ENCODE data around the gene CBFA2T2. TPM values are rescaled to one million over a fixed set of nuclear protein-coding genes. Genes with fewer than 3 reads are reported as not detected.
"Not testable (repeated sequence)": the region's sequence is repeated elsewhere in the genome, so short reads cannot be mapped to it uniquely, and the experiment has no call there.

The CBFA2T2 gene
- total and polyA plus RNA-seq, 12 donors, result 5.3 to 16.7 (median 9.4) TPM

- WGBS, 4 donors, result 93 to 98% (median 96%) methylated on average over 3 of the region's 3 CpGs
- TF ChIP-seq POLR2A (IDR thresholded peaks at IDR 0.05) (no peak), CTCF (IDR thresholded peaks at IDR 0.05) (no peak)
- Histone ChIP-seq H3K27me3 (no peaks in the 10 kb centered on the region), H3K27ac (no peak overlapping the region), H3K4me1 (replicated peaks in 1 of 2) (peaks cover 0 to 12% of the 10 kb centered on the region in 2 donors), H3K9me3 (replicated peaks in 1 of 3) (no peaks in the 10 kb centered on the region), H3K4me3 (no peak overlapping the region), H3K36me3 (replicated peaks in 1 of 2) (no peaks in the 10 kb centered on the region)
- intact Hi-C loops (cut with DNase I), result no loop called here
- DNase-seq, result no peak
These were observed 66.3 kb downstream of the CBFA2T2 start for GRCh38 chr20:33556246-33556645.

DNA sequence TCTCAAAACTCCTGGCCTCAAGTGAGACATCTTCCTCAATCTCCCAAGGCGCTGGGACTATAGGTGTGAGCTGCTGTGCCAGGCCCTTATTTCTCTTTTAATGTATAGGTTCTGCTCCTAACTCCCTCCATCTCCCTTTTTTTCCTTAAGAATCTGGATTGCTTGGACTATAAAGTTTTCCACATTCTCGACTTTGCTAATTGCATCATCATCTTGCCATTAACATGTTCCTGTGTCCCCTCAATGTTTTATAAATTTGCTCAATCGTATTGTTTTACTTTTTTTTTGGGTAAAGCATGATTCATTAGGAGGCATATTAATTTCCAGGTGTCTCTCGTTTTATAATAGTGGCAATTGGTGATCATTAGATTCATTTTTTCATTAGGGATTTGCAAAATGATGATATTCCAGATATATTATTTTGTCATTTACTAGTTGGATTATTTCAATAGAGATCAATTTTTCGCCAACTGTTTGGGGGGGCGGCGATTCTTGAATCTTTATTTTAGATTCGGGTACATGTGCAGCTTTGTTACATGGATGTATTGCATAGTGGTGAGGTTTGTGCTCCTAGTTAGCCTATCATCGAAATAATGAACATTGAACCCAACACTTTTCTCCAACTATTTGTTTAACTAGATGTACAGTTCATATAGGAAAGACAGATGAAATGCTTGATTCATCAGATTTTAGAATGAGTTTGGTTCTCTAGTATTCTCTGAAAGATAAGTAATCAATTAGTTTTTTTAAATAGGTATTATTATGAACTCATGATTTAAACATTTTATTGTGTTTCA, 68.7 kb downstream of the CBFA2T2 start:
- DNase-seq, result no peak
- Histone ChIP-seq H3K36me3 (replicated peaks in 1 of 2) (no peaks in the 10 kb centered on the region), H3K4me3 (no peak overlapping the region), H3K9me3 (replicated peaks in 1 of 3) (no peaks in the 10 kb centered on the region), H3K27ac (no peak overlapping the region), H3K27me3 (no peaks in the 10 kb centered on the region), H3K4me1 (replicated peaks in 1 of 2) (peaks cover 0 to 28% of the 10 kb centered on the region in 2 donors)
- WGBS, 4 donors, result 93 to 97% (median 95%) methylated on average over 9 of the region's 9 CpGs
- intact Hi-C loops (cut with DNase I), result no loop called here
- no peak for TF ChIP-seq POLR2A (IDR thresholded peaks at IDR 0.05)
- TF ChIP-seq CTCF (IDR thresholded peaks at IDR 0.05), result no peak

DNA sequence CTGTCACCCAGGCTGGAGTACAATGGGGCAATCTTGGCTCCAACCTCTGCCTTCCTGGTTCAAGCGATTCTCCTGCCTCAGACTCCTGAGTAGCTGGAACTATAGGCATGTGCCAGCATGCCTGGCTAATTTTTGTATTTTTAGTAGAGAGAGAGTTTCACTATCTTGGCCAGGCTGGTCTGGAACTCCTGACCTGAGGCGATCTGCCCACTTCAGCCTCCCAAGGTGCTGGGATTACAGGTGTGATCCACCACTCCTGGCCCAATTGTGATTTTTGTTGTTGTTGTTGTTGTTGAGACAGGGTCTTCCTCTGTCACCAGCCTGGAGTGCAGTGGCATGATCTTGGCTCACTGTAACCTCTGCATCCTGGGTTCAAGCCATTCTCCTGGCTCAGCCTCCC, 69.3 kb downstream of the CBFA2T2 start:
- Histone ChIP-seq H3K27ac (no peak overlapping the region), H3K27me3 (no peaks in the 10 kb centered on the region), H3K4me3 (no peak overlapping the region), H3K36me3 (replicated peaks in 1 of 2) (no peaks in the 10 kb centered on the region), H3K4me1 (replicated peaks in 1 of 2) (peaks cover 0 to 28% of the 10 kb centered on the region in 2 donors), H3K9me3 (replicated peaks in 1 of 3) (no peaks in the 10 kb centered on the region)
- DNase-seq, result no peak
- intact Hi-C loops (cut with DNase I), result no loop called here
- WGBS, 4 donors, result 98 to 100% (median 100%) methylated on average over 1 to 2 of the region's 2 CpGs
- TF ChIP-seq POLR2A (IDR thresholded peaks at IDR 0.05), result no peak
- TF ChIP-seq CTCF (IDR thresholded peaks at IDR 0.05), result no peak

- no peak overlapping the region for H3K4me3 ChIP-seq
- no peak overlapping the region for H3K27ac ChIP-seq
- 85 to 96% (median 92%) methylated on average over 2 of the region's 2 CpGs for WGBS, 4 donors
- no peaks in the 10 kb centered on the region for H3K9me3 ChIP-seq (replicated peaks in 1 of 3)
- no peaks in the 10 kb centered on the region for H3K36me3 ChIP-seq (replicated peaks in 1 of 2)
- TF ChIP-seq CTCF (IDR thresholded peaks at IDR 0.05) (no peak), POLR2A (IDR thresholded peaks at IDR 0.05) (no peak)
- intact Hi-C loops (cut with DNase I), result no loop called here
- H3K27me3 ChIP-seq, result no peaks in the 10 kb centered on the region
- DNase-seq, result no peak
- H3K4me1 ChIP-seq (replicated peaks in 1 of 2), result peaks cover 0 to 23% of the 10 kb centered on the region in 2 donors
These were observed 70.1 kb downstream of the CBFA2T2 start for GRCh38 chr20:33560026-33560425.

DNA sequence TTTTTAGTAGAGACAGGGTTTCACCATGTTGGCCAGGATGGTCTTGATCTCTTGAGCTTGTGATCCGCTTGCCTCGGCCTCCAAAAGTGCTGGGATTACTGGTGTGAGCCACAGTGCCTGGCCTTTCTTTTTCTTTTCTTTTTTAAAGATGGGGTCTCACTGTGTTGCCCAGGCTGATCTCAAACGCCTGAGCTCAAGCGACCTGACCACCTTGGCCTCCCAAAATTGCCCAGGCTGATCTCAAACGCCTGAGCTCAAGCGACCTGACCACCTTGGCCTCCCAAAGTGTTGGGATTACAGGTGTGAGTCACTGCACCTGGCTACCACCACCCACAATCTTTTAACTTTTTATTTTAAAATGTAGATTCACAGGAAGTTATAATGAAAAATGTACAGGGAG, 71.2 kb downstream of the CBFA2T2 start:
- H3K4me3 ChIP-seq; H3K36me3 ChIP-seq (replicated peaks in 1 of 2); intact Hi-C loops (cut with DNase I); H3K27me3 ChIP-seq; H3K9me3 ChIP-seq (replicated peaks in 1 of 3); DNase-seq; H3K27ac ChIP-seq: not testable (repeated sequence)
- peaks cover 0 to 16% of the 10 kb centered on the region in 2 donors for H3K4me1 ChIP-seq (replicated peaks in 1 of 2)
- 86 to 97% (median 95%) methylated on average over 6 of the region's 6 CpGs for WGBS, 4 donors
